IMR-90 (cell line): ENCODE data around the gene GIMAP1.

Experiments
- BHLHE40 ChIP-seq: fragments of 150-350 bp; IDR thresholded peaks from 2 replicates; pipeline ENCODE4 v1.6.1; 2016; ENCODE audit warnings: mild to moderate bottlenecking, low read depth, low read length
- CEBPB ChIP-seq: IDR thresholded peaks from 2 replicates; pipeline ENCODE4 v1.6.1; 2012; ENCODE audit warnings: low read depth, low read length, improper control_type of control experiment
- CHD1 ChIP-seq: IDR thresholded peaks from 2 replicates; pipeline ENCODE4 v1.6.1; 2012; ENCODE audit warnings: low read depth, low read length, improper control_type of control experiment
- CTCF ChIP-seq: conservative IDR thresholded peaks from 2 replicates; pipeline ENCODE4 v1.5.1; 2012; ENCODE audit warnings: mild to moderate bottlenecking, low read depth, low read length, improper control_type of control experiment
- ELK1 ChIP-seq: fragments of 150-350 bp; IDR thresholded peaks from 2 replicates; pipeline ENCODE4 v1.6.1; 2016; ENCODE audit warnings: low read depth, mild to moderate bottlenecking, low read length, moderate library complexity, borderline replicate concordance
- FOS ChIP-seq: fragments of 150-350 bp; IDR thresholded peaks from 2 replicates; pipeline ENCODE4 v1.6.1; 2016; ENCODE audit warnings: low read depth, low read length
- MAZ ChIP-seq: IDR thresholded peaks from 2 replicates; pipeline ENCODE4 v1.6.1; 2012; ENCODE audit warnings: low read depth, mild to moderate bottlenecking, low read length, improper control_type of control experiment, moderate library complexity, borderline replicate concordance
- POLR2A ChIP-seq: IDR thresholded peaks from 2 replicates; pipeline ENCODE4 v1.6.1; 2012; ENCODE audit warnings: mild to moderate bottlenecking, low read depth, low read length
- RAD21 ChIP-seq: IDR thresholded peaks from 2 replicates; pipeline ENCODE4 v1.6.1; 2012; ENCODE audit warnings: low read length, improper control_type of control experiment
- RCOR1 ChIP-seq: IDR thresholded peaks from 2 replicates; pipeline ENCODE4 v1.6.1; 2012; ENCODE audit warnings: mild to moderate bottlenecking, low read length, improper control_type of control experiment; ENCODE audit not compliant: insufficient replicate concordance
- SMC3 ChIP-seq: fragments of 150-350 bp; IDR thresholded peaks from 2 replicates; pipeline ENCODE4 v1.6.1; 2016; ENCODE audit warnings: low read depth, mild to moderate bottlenecking, antibody characterized with exemption, low read length, moderate library complexity
- USF2 ChIP-seq: fragments of 150-350 bp; IDR thresholded peaks from 2 replicates; pipeline ENCODE4 v1.6.1; 2017; ENCODE audit warnings: mild to moderate bottlenecking, antibody characterized with exemption, low read length, low read depth

- TF ChIP-seq CTCF: no peak
- no peak for TF ChIP-seq USF2
- TF ChIP-seq RCOR1: no peak
- TF ChIP-seq POLR2A: no peak
- TF ChIP-seq RAD21: no peak
- TF ChIP-seq CHD1: no peak
- TF ChIP-seq FOS: no peak
- no peak for TF ChIP-seq BHLHE40
- TF ChIP-seq CEBPB: no peak
- no peak for TF ChIP-seq SMC3
- TF ChIP-seq MAZ: no peak
- no peak for TF ChIP-seq ELK1
Measured at GRCh38 chr7:150703209-150703608, 13.2 kb upstream of the GIMAP1 start.
